ENCODE data around the gene NOL6. TPM values are rescaled to one million over a fixed set of nuclear protein-coding genes. Genes with fewer than 3 reads are reported as not detected.

Gene NOL6
- total RNA-seq, 1 donor from 2014 or later, result 28.6 TPM

GRCh38 chr9:33472171-33472880 lies 1.4 kb downstream of the NOL6 start:
- peaks cover 44 to 45% of the 10 kb centered on the region in 2 donors for H3K36me3 ChIP-seq
- no peak for TF ChIP-seq CTCF (IDR thresholded peaks at IDR 0.05)
- no peak overlapping the region for H3K27ac ChIP-seq
- H3K4me1 ChIP-seq, result peaks cover 8 to 10% of the 10 kb centered on the region in 2 donors
- DNase-seq (ENCODE audit: low spot score in 2 of 2), result peak in 1 of 2 donors; percentile 50
- H3K4me3 ChIP-seq, result peak overlapping the region; percentile 74 to 98
- no peaks in the 10 kb centered on the region for H3K27me3 ChIP-seq
- intact Hi-C loops (cut with DNase I), result loop anchor here (5.0 kb wide), 1 partner anchor 180 kb away; the partner anchor contains the start of gene NFX1
- H3K9me3 ChIP-seq, result no peaks in the 10 kb centered on the region

- intact Hi-C loops (cut with DNase I), result loop anchor here (5.0 kb wide), 1 partner anchor 179 kb away; the partner anchor contains the start of gene NFX1
- H3K9me3 ChIP-seq, result no peaks in the 10 kb centered on the region
These were observed 2.4 kb downstream of the NOL6 start for GRCh38 chr9:33471361-33471760.

GRCh38 chr9:33469891-33470290 lies 3.8 kb downstream of the NOL6 start:
- Histone ChIP-seq H3K4me3 (no peak overlapping the region), H3K27ac (no peak overlapping the region), H3K27me3 (no peaks in the 10 kb centered on the region), H3K4me1 (peaks cover 8 to 10% of the 10 kb centered on the region in 2 donors), H3K9me3 (no peaks in the 10 kb centered on the region), H3K36me3 (peaks cover 67 to 69% of the 10 kb centered on the region in 2 donors)
- TF ChIP-seq CTCF (IDR thresholded peaks at IDR 0.05), result no peak
- DNase-seq (ENCODE audit: low spot score in 2 of 2), result no peak
- intact Hi-C loops (cut with DNase I), result loop anchor here (5.0 kb wide), 1 partner anchor 178 kb away; the partner anchor contains the start of gene NFX1

More at GRCh38 chr9:33471361-33471760, 2.4 kb downstream of the NOL6 start:
- no peak overlapping the region for H3K27ac ChIP-seq
- H3K4me3 ChIP-seq, result no peak overlapping the region
- H3K27me3 ChIP-seq, result no peaks in the 10 kb centered on the region
- peaks cover 8 to 10% of the 10 kb centered on the region in 2 donors for H3K4me1 ChIP-seq
- DNase-seq (ENCODE audit: low spot score in 2 of 2), result no peak
- no peak for TF ChIP-seq CTCF (IDR thresholded peaks at IDR 0.05)
- peaks cover 53 to 55% of the 10 kb centered on the region in 2 donors for H3K36me3 ChIP-seq

- Histone ChIP-seq H3K27me3 (no peaks in the 10 kb centered on the region), H3K4me3 (no peak overlapping the region), H3K36me3 (peaks cover 76 to 78% of the 10 kb centered on the region in 2 donors), H3K4me1 (peaks cover 8 to 10% of the 10 kb centered on the region in 2 donors), H3K27ac (no peak overlapping the region), H3K9me3 (no peaks in the 10 kb centered on the region)
- intact Hi-C loops (cut with DNase I), result no loop called here
- DNase-seq (ENCODE audit: low spot score in 2 of 2), result peak in 1 of 2 donors; percentile 56
- no peak for TF ChIP-seq CTCF (IDR thresholded peaks at IDR 0.05)
These were observed 4.7 kb downstream of the NOL6 start for GRCh38 chr9:33468797-33469621.

GRCh38 chr9:33468215-33468730 lies 5.5 kb downstream of the NOL6 start:
- TF ChIP-seq CTCF (IDR thresholded peaks at IDR 0.05), result no peak
- Histone ChIP-seq H3K4me1 (peaks cover 8 to 10% of the 10 kb centered on the region in 2 donors), H3K27ac (no peak overlapping the region), H3K27me3 (no peaks in the 10 kb centered on the region), H3K4me3 (no peak overlapping the region), H3K36me3 (peaks cover 83 to 85% of the 10 kb centered on the region in 2 donors), H3K9me3 (no peaks in the 10 kb centered on the region)
- intact Hi-C loops (cut with DNase I), result no loop called here
- no peak for DNase-seq (ENCODE audit: low spot score in 2 of 2)

All from ascending aorta (tissue), 2 donors.